ENCODE results near the gene DPPA4. TPM values are rescaled to one million over a fixed set of nuclear protein-coding genes. Genes with fewer than 3 reads are reported as not detected.
"Not testable (repeated sequence)": the region's sequence is repeated elsewhere in the genome, so short reads cannot be mapped to it uniquely, and the experiment has no call there.

Gene DPPA4
- 0.14 TPM for polyA plus RNA-seq (2013, experiment 1 of 2; ENCODE audit: insufficient read length)
- 0.07 TPM for polyA plus RNA-seq (2013, experiment 2 of 2; ENCODE audit: insufficient read length)

- DNase-seq = no peak
Observed at GRCh38 chr3:109337393-109337792, at the start of gene DPPA4. Gene DPPA4, minus strand, starts transcription at chr3:109337546. Its CDS starts 29 bp downstream, at chr3:109337517.

GRCh38 chr3:109385442-109386318 lies 48.3 kb upstream of the DPPA4 start:
- no peak for DNase-seq

GRCh38 chr3:109384164-109384563 lies 46.8 kb upstream of the DPPA4 start:
- DNase-seq = no peak

- DNase-seq = no peak
Observed at GRCh38 chr3:109382588-109382987, 45.2 kb upstream of the DPPA4 start.

GRCh38 chr3:109375975-109376374 lies 38.6 kb upstream of the DPPA4 start:
- DNase-seq = no peak

GRCh38 chr3:109374434-109374833 lies 37.1 kb upstream of the DPPA4 start:
- not testable (repeated sequence) for DNase-seq

GRCh38 chr3:109373933-109374332 lies 36.6 kb upstream of the DPPA4 start:
- no peak for DNase-seq

- no peak for DNase-seq
Observed at GRCh38 chr3:109372639-109373038, 35.3 kb upstream of the DPPA4 start.

- DNase-seq = no peak
Observed at GRCh38 chr3:109369510-109369909, 32.2 kb upstream of the DPPA4 start.

GRCh38 chr3:109364088-109364487 lies 26.7 kb upstream of the DPPA4 start:
- DNase-seq = no peak

GRCh38 chr3:109363634-109364033 lies 26.3 kb upstream of the DPPA4 start:
- no peak for DNase-seq

- DNase-seq = no peak
Observed at GRCh38 chr3:109362823-109363222, 25.5 kb upstream of the DPPA4 start.

- DNase-seq = not testable (repeated sequence)
Observed at GRCh38 chr3:109358809-109359208, 21.5 kb upstream of the DPPA4 start.

GRCh38 chr3:109356442-109357155 lies 19.3 kb upstream of the DPPA4 start:
- no peak for DNase-seq

GRCh38 chr3:109355625-109356441 lies 18.5 kb upstream of the DPPA4 start:
- no peak for DNase-seq

GRCh38 chr3:109353057-109353456 lies 15.7 kb upstream of the DPPA4 start:
- DNase-seq = no peak

GRCh38 chr3:109351231-109351630 lies 13.9 kb upstream of the DPPA4 start:
- DNase-seq = no peak

GRCh38 chr3:109346770-109347295 lies 9.5 kb upstream of the DPPA4 start:
- peak; percentile 30 for DNase-seq

- DNase-seq = no peak
Observed at GRCh38 chr3:109346099-109346498, 8.8 kb upstream of the DPPA4 start.

GRCh38 chr3:109339714-109340648 lies 2.6 kb upstream of the DPPA4 start:
- DNase-seq = no peak

- DNase-seq = no peak
Observed at GRCh38 chr3:109339197-109339596, 1.9 kb upstream of the DPPA4 start.
